Keratinocyte (primary cell): ENCODE results near the gene ZFYVE21.

Experiments
- EZH2 ChIP-seq: IDR thresholded peaks from one replicate; pipeline ENCODE4 v1.6.1; 2012; ENCODE audit warnings: inconsistent platforms, mild to moderate bottlenecking, low read length, moderate library complexity
- TF ChIP-seq, protein P1 (sequence below), 3 experiments: IDR thresholded peaks in 1 of 3; conservative IDR thresholded peaks in 1 of 3; optimal IDR thresholded peaks in 1 of 3; 2 replicates in 2 of 3; 3 replicates in 1 of 3; pipeline versions ENCODE3 to v1.5.1; 2011; ENCODE audit warnings: low read length in 3 of 3, mild to moderate bottlenecking in 3 of 3, moderate library complexity in 2 of 3, control low read depth in 1 of 3, inconsistent platforms in 1 of 3; ENCODE audit not compliant: insufficient read depth in 2 of 3; ENCODE audit errors: extremely low read depth in 1 of 3

GRCh38 chr14:103676881-103677675 is 38.5 kb upstream of the ZFYVE21 start:
- TF ChIP-seq, protein P1, sequence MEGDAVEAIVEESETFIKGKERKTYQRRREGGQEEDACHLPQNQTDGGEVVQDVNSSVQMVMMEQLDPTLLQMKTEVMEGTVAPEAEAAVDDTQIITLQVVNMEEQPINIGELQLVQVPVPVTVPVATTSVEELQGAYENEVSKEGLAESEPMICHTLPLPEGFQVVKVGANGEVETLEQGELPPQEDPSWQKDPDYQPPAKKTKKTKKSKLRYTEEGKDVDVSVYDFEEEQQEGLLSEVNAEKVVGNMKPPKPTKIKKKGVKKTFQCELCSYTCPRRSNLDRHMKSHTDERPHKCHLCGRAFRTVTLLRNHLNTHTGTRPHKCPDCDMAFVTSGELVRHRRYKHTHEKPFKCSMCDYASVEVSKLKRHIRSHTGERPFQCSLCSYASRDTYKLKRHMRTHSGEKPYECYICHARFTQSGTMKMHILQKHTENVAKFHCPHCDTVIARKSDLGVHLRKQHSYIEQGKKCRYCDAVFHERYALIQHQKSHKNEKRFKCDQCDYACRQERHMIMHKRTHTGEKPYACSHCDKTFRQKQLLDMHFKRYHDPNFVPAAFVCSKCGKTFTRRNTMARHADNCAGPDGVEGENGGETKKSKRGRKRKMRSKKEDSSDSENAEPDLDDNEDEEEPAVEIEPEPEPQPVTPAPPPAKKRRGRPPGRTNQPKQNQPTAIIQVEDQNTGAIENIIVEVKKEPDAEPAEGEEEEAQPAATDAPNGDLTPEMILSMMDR (optimal IDR thresholded peaks at IDR 0.05 in 1 of 3, IDR thresholded peaks at IDR 0.05 in 1 of 3, conservative IDR thresholded peaks at IDR 0.05 in 1 of 3; ENCODE audit: extremely low read depth in 1 of 3, insufficient read depth in 2 of 3, low read length in 3 of 3) = no peak
- no peak for TF ChIP-seq EZH2
